Prostate gland (tissue), 2 donors: Measurements from ENCODE around the gene TAF4.

Source experiments
- POLR2A ChIP-seq: fragments of 450-650 bp; IDR thresholded peaks from one replicate; pipeline ENCODE4 v1.6.1; 2016; ENCODE audit warnings: antibody characterized with exemption, mild to moderate bottlenecking
- TF ChIP-seq, protein P1 (sequence below), 4 experiments: fragments of 200-600 bp in 2 of 4; fragments of 450-650 bp in 2 of 4; sonication (generic) in 2 of 4; IDR thresholded peaks; 1 replicate in 3 of 4; 2 replicates in 1 of 4; pipeline ENCODE4 v1.5.1; 2016 to 2019; ENCODE audit warnings: antibody characterized with exemption in 4 of 4, mild to moderate bottlenecking in 2 of 4, moderate library complexity in 2 of 4

GRCh38 chr20:62045529-62046285 lies 20.0 kb downstream of the TAF4 start:
- TF ChIP-seq, protein P1, sequence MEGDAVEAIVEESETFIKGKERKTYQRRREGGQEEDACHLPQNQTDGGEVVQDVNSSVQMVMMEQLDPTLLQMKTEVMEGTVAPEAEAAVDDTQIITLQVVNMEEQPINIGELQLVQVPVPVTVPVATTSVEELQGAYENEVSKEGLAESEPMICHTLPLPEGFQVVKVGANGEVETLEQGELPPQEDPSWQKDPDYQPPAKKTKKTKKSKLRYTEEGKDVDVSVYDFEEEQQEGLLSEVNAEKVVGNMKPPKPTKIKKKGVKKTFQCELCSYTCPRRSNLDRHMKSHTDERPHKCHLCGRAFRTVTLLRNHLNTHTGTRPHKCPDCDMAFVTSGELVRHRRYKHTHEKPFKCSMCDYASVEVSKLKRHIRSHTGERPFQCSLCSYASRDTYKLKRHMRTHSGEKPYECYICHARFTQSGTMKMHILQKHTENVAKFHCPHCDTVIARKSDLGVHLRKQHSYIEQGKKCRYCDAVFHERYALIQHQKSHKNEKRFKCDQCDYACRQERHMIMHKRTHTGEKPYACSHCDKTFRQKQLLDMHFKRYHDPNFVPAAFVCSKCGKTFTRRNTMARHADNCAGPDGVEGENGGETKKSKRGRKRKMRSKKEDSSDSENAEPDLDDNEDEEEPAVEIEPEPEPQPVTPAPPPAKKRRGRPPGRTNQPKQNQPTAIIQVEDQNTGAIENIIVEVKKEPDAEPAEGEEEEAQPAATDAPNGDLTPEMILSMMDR (IDR thresholded peaks at IDR 0.05) = no peak
- no peak for TF ChIP-seq POLR2A
